Keratinocyte (primary cell): Measurements from ENCODE around the gene RAB11FIP4. TPM values are rescaled to one million over a fixed set of nuclear protein-coding genes. Genes with fewer than 3 reads are reported as not detected.

Experiments used
- DNase-seq: peaks from one replicate; pipeline ENCODE4 v3.0.0-alpha.2; 2011; ENCODE audit warnings: low read depth, missing footprints, low spot score
- FAIRE-seq: peaks from 2 replicates; lab custom pipeline; 2011; peaks lifted over from hg19 to GRCh38; lab: Jason Lieb, UNC
- H2AFZ ChIP-seq: 2 replicates; pipeline ENCODE4 v1.6.0; 2012; ENCODE audit warnings: low read length, control low read depth, inconsistent platforms; ENCODE audit not compliant: control insufficient read depth
- H3K27ac ChIP-seq: 2 replicates; pipeline ENCODE4 v1.5.1; 2011; ENCODE audit warnings: low read length; ENCODE audit not compliant: control insufficient read depth, insufficient read depth
- H3K27me3 ChIP-seq: 3 replicates; pipeline ENCODE4 v1.6.0; 2011; ENCODE audit warnings: low read length; ENCODE audit not compliant: control insufficient read depth, insufficient read depth; ENCODE audit errors: extremely low read depth
- H3K36me3 ChIP-seq, 2 experiments: 2 replicates in 1 of 2; 3 replicates in 1 of 2; pipeline ENCODE4 v1.5.1; 2011; ENCODE audit warnings: low read length in 2 of 2, mild to moderate bottlenecking in 1 of 2; ENCODE audit not compliant: control insufficient read depth in 2 of 2, insufficient read depth in 2 of 2; ENCODE audit errors: extremely low read depth in 1 of 2
- H3K4me1 ChIP-seq: 3 replicates; pipeline ENCODE4 v1.5.1; 2011; ENCODE audit warnings: low read length; ENCODE audit not compliant: control insufficient read depth, insufficient read depth; ENCODE audit errors: extremely low read depth
- H3K4me2 ChIP-seq: 3 replicates; pipeline ENCODE4 v1.6.0; 2011; ENCODE audit warnings: low read depth, low read length; ENCODE audit not compliant: control insufficient read depth, insufficient read depth; ENCODE audit errors: extremely low read depth
- H3K4me3 ChIP-seq, 3 experiments: fragments of 200-600 bp in 1 of 3; sonication (generic) in 1 of 3; 2 replicates in 2 of 3; 3 replicates in 1 of 3; pipeline ENCODE4 v1.5.1; 2011 to 2016; ENCODE audit warnings: low read length in 3 of 3, mild to moderate bottlenecking in 3 of 3, control low read depth in 2 of 3, inconsistent platforms in 1 of 3, low read depth in 1 of 3, mixed read lengths in 1 of 3, mixed run types in 1 of 3, moderate library complexity in 1 of 3; ENCODE audit not compliant: control insufficient read depth in 2 of 3, insufficient read depth in 2 of 3; ENCODE audit errors: extremely low read depth in 1 of 3
- H3K79me2 ChIP-seq: 2 replicates; pipeline ENCODE4 v1.6.0; 2012; ENCODE audit warnings: low read length; ENCODE audit not compliant: control insufficient read depth, insufficient read depth
- H3K9ac ChIP-seq: 3 replicates; pipeline ENCODE4 v1.6.0; 2011; ENCODE audit warnings: low read length; ENCODE audit not compliant: control insufficient read depth, insufficient read depth; ENCODE audit errors: extremely low read depth
- H3K9me1 ChIP-seq: 3 replicates; pipeline ENCODE4 v1.6.0; 2011; ENCODE audit warnings: low read length; ENCODE audit not compliant: control insufficient read depth, insufficient read depth; ENCODE audit errors: extremely low read depth
- H3K9me3 ChIP-seq: 2 replicates; pipeline ENCODE4 v1.5.1; 2012; ENCODE audit warnings: low read depth, low read length; ENCODE audit not compliant: control insufficient read depth
- H4K20me1 ChIP-seq: 3 replicates; pipeline ENCODE4 v1.6.0; 2011; ENCODE audit warnings: low read length; ENCODE audit not compliant: control insufficient read depth, insufficient read depth; ENCODE audit errors: extremely low read depth
- CTCF ChIP-seq, 3 experiments: IDR thresholded peaks in 1 of 3; conservative IDR thresholded peaks in 1 of 3; optimal IDR thresholded peaks in 1 of 3; 2 replicates in 2 of 3; 3 replicates in 1 of 3; pipeline versions ENCODE3 to v1.5.1; 2011; ENCODE audit warnings: low read length in 3 of 3, mild to moderate bottlenecking in 3 of 3, moderate library complexity in 2 of 3, control low read depth in 1 of 3, inconsistent platforms in 1 of 3; ENCODE audit not compliant: insufficient read depth in 2 of 3; ENCODE audit errors: extremely low read depth in 1 of 3
- EZH2 ChIP-seq: IDR thresholded peaks from one replicate; pipeline ENCODE4 v1.6.1; 2012; ENCODE audit warnings: inconsistent platforms, mild to moderate bottlenecking, low read length, moderate library complexity
- dilution Hi-C: fragments of 300-500 bp; cut with MboI; formaldehyde crosslinking; loops from one replicate; pipeline ENCODE4 v1.7.0; 2020; ENCODE audit warnings: low sequenced_read_pairs; ENCODE audit not compliant: extremely low pct_ligation_motif_present
- polyA plus RNA-seq, 5 experiments: library from polyadenylated mRNA; depleted of rRNA in 3 of 5; stranded (reverse) in 3 of 5; stranded (forward) in 1 of 5; unstranded in 1 of 5; fragments of >200 nt; gene quantifications; 1 replicate in 1 of 5; 2 replicates in 3 of 5; 3 replicates in 1 of 5; pipeline versions ENCODE4 v1.2.1 to v1.2.3, GENCODE V29; 2011 to 2012; ENCODE audit warnings: missing spikeins in 2 of 5, low read depth in 1 of 5, low replicate concordance in 1 of 5

RAB11FIP4 gene
- polyA plus RNA-seq, 1 donor (not counting 4 experiments of a cell fraction or from before 2014, with no cell fraction given) = 9.1 TPM

GRCh38 chr17:31425282-31426040, 34.0 kb downstream of the RAB11FIP4 start:
- no peak overlapping the region for H3K9ac ChIP-seq
- FAIRE-seq (no peak), DNase-seq (no peak)
- H3K4me3 ChIP-seq = no peak overlapping the region
- H3K9me3 ChIP-seq = no peaks in the 10 kb centered on the region
- no peaks in the 10 kb centered on the region for H4K20me1 ChIP-seq
- no peaks in the 10 kb centered on the region for H3K36me3 ChIP-seq
- H2AFZ ChIP-seq = no peak overlapping the region
- TF ChIP-seq EZH2 = no peak
- TF ChIP-seq CTCF (optimal IDR thresholded peaks at IDR 0.05 in 1 of 3, IDR thresholded peaks at IDR 0.05 in 1 of 3, conservative IDR thresholded peaks at IDR 0.05 in 1 of 3; ENCODE audit: extremely low read depth in 1 of 3, insufficient read depth in 2 of 3, low read length in 3 of 3) = no peak
- dilution Hi-C loops = loop anchor here (25.0 kb wide), 1 partner anchor 437 kb away; the partner anchor contains the start of gene COPRS
- H3K4me2 ChIP-seq = no peak overlapping the region
- no peak overlapping the region for H3K27ac ChIP-seq
- no peaks in the 10 kb centered on the region for H3K4me1 ChIP-seq
- no peaks in the 10 kb centered on the region for H3K9me1 ChIP-seq
- H3K27me3 ChIP-seq = no peaks in the 10 kb centered on the region
- no peaks in the 10 kb centered on the region for H3K79me2 ChIP-seq

- no peak for FAIRE-seq
- Histone ChIP-seq H3K4me2 (no peak overlapping the region), H3K9me3 (no peaks in the 10 kb centered on the region), H3K79me2 (no peaks in the 10 kb centered on the region), H2AFZ (no peak overlapping the region), H3K27me3 (peaks cover 10% of the 10 kb centered on the region), H3K36me3 (no peaks in the 10 kb centered on the region), H3K4me1 (no peaks in the 10 kb centered on the region), H3K27ac (no peak overlapping the region), H4K20me1 (no peaks in the 10 kb centered on the region), H3K9me1 (no peaks in the 10 kb centered on the region), H3K9ac (no peak overlapping the region), H3K4me3 (no peak overlapping the region)
- no peak for TF ChIP-seq CTCF (optimal IDR thresholded peaks at IDR 0.05 in 1 of 3, IDR thresholded peaks at IDR 0.05 in 1 of 3, conservative IDR thresholded peaks at IDR 0.05 in 1 of 3; ENCODE audit: extremely low read depth in 1 of 3, insufficient read depth in 2 of 3, low read length in 3 of 3)
- TF ChIP-seq EZH2 = no peak
- dilution Hi-C loops = loop anchor here (25.0 kb wide), 1 partner anchor 435 kb away; the partner anchor contains the start of gene COPRS
- no peak for DNase-seq
Measured at GRCh38 chr17:31427684-31428083, 36.2 kb downstream of the RAB11FIP4 start.
